Keratinocyte (primary cell): ENCODE results near the gene KDM1B. TPM values are rescaled to one million over a fixed set of nuclear protein-coding genes. Genes with fewer than 3 reads are reported as not detected.

Source experiments
- DNase-seq: peaks from one replicate; pipeline ENCODE4 v3.0.0-alpha.2; 2011; ENCODE audit warnings: low read depth, missing footprints, low spot score
- FAIRE-seq: peaks from 2 replicates; lab custom pipeline; 2011; peaks lifted over from hg19 to GRCh38; lab: Jason Lieb, UNC
- H2AFZ ChIP-seq: 2 replicates; pipeline ENCODE4 v1.6.0; 2012; ENCODE audit warnings: low read length, control low read depth, inconsistent platforms; ENCODE audit not compliant: control insufficient read depth
- H3K27ac ChIP-seq: 2 replicates; pipeline ENCODE4 v1.5.1; 2011; ENCODE audit warnings: low read length; ENCODE audit not compliant: control insufficient read depth, insufficient read depth
- H3K27me3 ChIP-seq: 3 replicates; pipeline ENCODE4 v1.6.0; 2011; ENCODE audit warnings: low read length; ENCODE audit not compliant: control insufficient read depth, insufficient read depth; ENCODE audit errors: extremely low read depth
- H3K36me3 ChIP-seq, 2 experiments: 2 replicates in 1 of 2; 3 replicates in 1 of 2; pipeline ENCODE4 v1.5.1; 2011; ENCODE audit warnings: low read length in 2 of 2, mild to moderate bottlenecking in 1 of 2; ENCODE audit not compliant: control insufficient read depth in 2 of 2, insufficient read depth in 2 of 2; ENCODE audit errors: extremely low read depth in 1 of 2
- H3K4me1 ChIP-seq: 3 replicates; pipeline ENCODE4 v1.5.1; 2011; ENCODE audit warnings: low read length; ENCODE audit not compliant: control insufficient read depth, insufficient read depth; ENCODE audit errors: extremely low read depth
- H3K4me2 ChIP-seq: 3 replicates; pipeline ENCODE4 v1.6.0; 2011; ENCODE audit warnings: low read depth, low read length; ENCODE audit not compliant: control insufficient read depth, insufficient read depth; ENCODE audit errors: extremely low read depth
- H3K4me3 ChIP-seq, 3 experiments: fragments of 200-600 bp in 1 of 3; sonication (generic) in 1 of 3; 2 replicates in 2 of 3; 3 replicates in 1 of 3; pipeline ENCODE4 v1.5.1; 2011 to 2016; ENCODE audit warnings: low read length in 3 of 3, mild to moderate bottlenecking in 3 of 3, control low read depth in 2 of 3, inconsistent platforms in 1 of 3, low read depth in 1 of 3, mixed read lengths in 1 of 3, mixed run types in 1 of 3, moderate library complexity in 1 of 3; ENCODE audit not compliant: control insufficient read depth in 2 of 3, insufficient read depth in 2 of 3; ENCODE audit errors: extremely low read depth in 1 of 3
- H3K79me2 ChIP-seq: 2 replicates; pipeline ENCODE4 v1.6.0; 2012; ENCODE audit warnings: low read length; ENCODE audit not compliant: control insufficient read depth, insufficient read depth
- H3K9ac ChIP-seq: 3 replicates; pipeline ENCODE4 v1.6.0; 2011; ENCODE audit warnings: low read length; ENCODE audit not compliant: control insufficient read depth, insufficient read depth; ENCODE audit errors: extremely low read depth
- H3K9me1 ChIP-seq: 3 replicates; pipeline ENCODE4 v1.6.0; 2011; ENCODE audit warnings: low read length; ENCODE audit not compliant: control insufficient read depth, insufficient read depth; ENCODE audit errors: extremely low read depth
- H3K9me3 ChIP-seq: 2 replicates; pipeline ENCODE4 v1.5.1; 2012; ENCODE audit warnings: low read depth, low read length; ENCODE audit not compliant: control insufficient read depth
- H4K20me1 ChIP-seq: 3 replicates; pipeline ENCODE4 v1.6.0; 2011; ENCODE audit warnings: low read length; ENCODE audit not compliant: control insufficient read depth, insufficient read depth; ENCODE audit errors: extremely low read depth
- CTCF ChIP-seq, 3 experiments: IDR thresholded peaks in 1 of 3; conservative IDR thresholded peaks in 1 of 3; optimal IDR thresholded peaks in 1 of 3; 2 replicates in 2 of 3; 3 replicates in 1 of 3; pipeline versions ENCODE3 to v1.5.1; 2011; ENCODE audit warnings: low read length in 3 of 3, mild to moderate bottlenecking in 3 of 3, moderate library complexity in 2 of 3, control low read depth in 1 of 3, inconsistent platforms in 1 of 3; ENCODE audit not compliant: insufficient read depth in 2 of 3; ENCODE audit errors: extremely low read depth in 1 of 3
- EZH2 ChIP-seq: IDR thresholded peaks from one replicate; pipeline ENCODE4 v1.6.1; 2012; ENCODE audit warnings: inconsistent platforms, mild to moderate bottlenecking, low read length, moderate library complexity
- dilution Hi-C: fragments of 300-500 bp; cut with MboI; formaldehyde crosslinking; loops from one replicate; pipeline ENCODE4 v1.7.0; 2020; ENCODE audit warnings: low sequenced_read_pairs; ENCODE audit not compliant: extremely low pct_ligation_motif_present
- polyA plus RNA-seq, 5 experiments: library from polyadenylated mRNA; depleted of rRNA in 3 of 5; stranded (reverse) in 3 of 5; stranded (forward) in 1 of 5; unstranded in 1 of 5; fragments of >200 nt; gene quantifications; 1 replicate in 1 of 5; 2 replicates in 3 of 5; 3 replicates in 1 of 5; pipeline versions ENCODE4 v1.2.1 to v1.2.3, GENCODE V29; 2011 to 2012; ENCODE audit warnings: missing spikeins in 2 of 5, low read depth in 1 of 5, low replicate concordance in 1 of 5

KDM1B gene
- polyA plus RNA-seq, 1 donor (not counting 4 experiments of a cell fraction or from before 2014, with no cell fraction given): 32.7 TPM

GRCh38 chr6:18210707-18211106, 55.5 kb downstream of the KDM1B start:
- Histone ChIP-seq H2AFZ (no peak overlapping the region), H3K4me2 (no peak overlapping the region), H3K4me1 (no peaks in the 10 kb centered on the region), H4K20me1 (no peaks in the 10 kb centered on the region), H3K27me3 (no peaks in the 10 kb centered on the region), H3K79me2 (no peaks in the 10 kb centered on the region), H3K9ac (no peak overlapping the region), H3K27ac (no peak overlapping the region), H3K4me3 (no peak overlapping the region), H3K9me1 (no peaks in the 10 kb centered on the region), H3K9me3 (no peaks in the 10 kb centered on the region), H3K36me3 (peaks cover 10 to 28% of the 10 kb centered on the region in 2 experiments)
- DNase-seq: no peak
- no peak for TF ChIP-seq CTCF (optimal IDR thresholded peaks at IDR 0.05 in 1 of 3, IDR thresholded peaks at IDR 0.05 in 1 of 3, conservative IDR thresholded peaks at IDR 0.05 in 1 of 3; ENCODE audit: extremely low read depth in 1 of 3, insufficient read depth in 2 of 3, low read length in 3 of 3)
- TF ChIP-seq EZH2: no peak
- FAIRE-seq: no peak
- dilution Hi-C loops: no loop called here

- TF ChIP-seq EZH2: no peak
- no peak for TF ChIP-seq CTCF (optimal IDR thresholded peaks at IDR 0.05 in 1 of 3, IDR thresholded peaks at IDR 0.05 in 1 of 3, conservative IDR thresholded peaks at IDR 0.05 in 1 of 3; ENCODE audit: extremely low read depth in 1 of 3, insufficient read depth in 2 of 3, low read length in 3 of 3)
- no peaks in the 10 kb centered on the region for H4K20me1 ChIP-seq
- dilution Hi-C loops: no loop called here
- H3K27ac ChIP-seq: no peak overlapping the region
- no peaks in the 10 kb centered on the region for H3K27me3 ChIP-seq
- DNase-seq (no peak), FAIRE-seq (no peak)
- H3K4me2 ChIP-seq: no peak overlapping the region
- H3K9me1 ChIP-seq: no peaks in the 10 kb centered on the region
- H3K9ac ChIP-seq: no peak overlapping the region
- H3K9me3 ChIP-seq: no peaks in the 10 kb centered on the region
- H3K4me1 ChIP-seq: no peaks in the 10 kb centered on the region
- H3K4me3 ChIP-seq: no peak overlapping the region
- H3K36me3 ChIP-seq: peaks cover 10 to 27% of the 10 kb centered on the region in 2 experiments
- H3K79me2 ChIP-seq: no peaks in the 10 kb centered on the region
- H2AFZ ChIP-seq: no peak overlapping the region
Observed at GRCh38 chr6:18211338-18211737, 56.1 kb downstream of the KDM1B start.
